ENCODE measurements around the gene IL15RA.

- TF ChIP-seq EZH2 (IDR thresholded peaks at IDR 0.05; ENCODE audit: borderline replicate concordance, insufficient read depth, low read depth, low read length, poor library complexity, severe bottlenecking) (no peak), CTCF (IDR thresholded peaks at IDR 0.05) (peak; percentile 43)
These were observed at the start of gene IL15RA for GRCh38 chr10:5977471-5978229.

Measured in B cell (primary cell).